BE2C (cell line): Measurements from ENCODE around the gene ERCC8.

Experiments used
- DNase-seq: peaks from one replicate; pipeline ENCODE4 v3.0.0-alpha.2; 2020
- H3K27me3 ChIP-seq: fragments of 250-450 bp; sonication (Bioruptor Pico); 2 replicates; pipeline ENCODE4 v1.5.1; 2020; ENCODE audit warnings: mild to moderate bottlenecking
- H3K36me3 ChIP-seq: fragments of 250-450 bp; sonication (Bioruptor Pico); 2 replicates; pipeline ENCODE4 v1.5.1; 2020; ENCODE audit warnings: mild to moderate bottlenecking
- H3K4me1 ChIP-seq: fragments of 250-450 bp; sonication (Bioruptor Pico); 2 replicates; pipeline ENCODE4 v1.5.1; 2020
- H3K4me3 ChIP-seq: 2 replicates; pipeline ENCODE4 v1.5.1; 2011; ENCODE audit warnings: low read depth, low read length
- H3K9me3 ChIP-seq: fragments of 250-450 bp; sonication (Bioruptor Pico); 2 replicates; pipeline ENCODE4 v1.5.1; 2020
- CTCF ChIP-seq: IDR thresholded peaks from 2 replicates; pipeline ENCODE4 v1.5.1; 2012; ENCODE audit warnings: mild to moderate bottlenecking, low read depth, low read length

The ERCC8 gene

GRCh38 chr5:60841361-60841760 lies 103.5 kb downstream of the ERCC8 start:
- DNase-seq = no peak

GRCh38 chr5:60836131-60836530 lies 108.7 kb downstream of the ERCC8 start:
- Histone ChIP-seq H3K4me1 (no peaks in the 10 kb centered on the region), H3K27me3 (peaks cover 22% of the 10 kb centered on the region), H3K4me3 (no peak overlapping the region), H3K36me3 (no peaks in the 10 kb centered on the region), H3K9me3 (no peaks in the 10 kb centered on the region)
- no peak for TF ChIP-seq CTCF
- DNase-seq = no peak

More at GRCh38 chr5:60841361-60841760, 103.5 kb downstream of the ERCC8 start:
- peaks cover 65% of the 10 kb centered on the region for H3K27me3 ChIP-seq
- H3K36me3 ChIP-seq = no peaks in the 10 kb centered on the region
- TF ChIP-seq CTCF = no peak
- no peaks in the 10 kb centered on the region for H3K9me3 ChIP-seq
- H3K4me1 ChIP-seq = no peaks in the 10 kb centered on the region
- H3K4me3 ChIP-seq = no peak overlapping the region

- TF ChIP-seq CTCF = no peak
- no peaks in the 10 kb centered on the region for H3K4me1 ChIP-seq
- H3K9me3 ChIP-seq = no peaks in the 10 kb centered on the region
- no peak overlapping the region for H3K4me3 ChIP-seq
- peaks cover 20% of the 10 kb centered on the region for H3K27me3 ChIP-seq
- DNase-seq = no peak
- no peaks in the 10 kb centered on the region for H3K36me3 ChIP-seq
Observed at GRCh38 chr5:60835554-60835953, 109.3 kb downstream of the ERCC8 start.

- Histone ChIP-seq H3K9me3 (no peaks in the 10 kb centered on the region), H3K36me3 (no peaks in the 10 kb centered on the region), H3K4me1 (no peaks in the 10 kb centered on the region), H3K4me3 (no peak overlapping the region), H3K27me3 (peaks cover 8% of the 10 kb centered on the region; the same call in 1 of the 2 replicates)
- no peak for DNase-seq
- no peak for TF ChIP-seq CTCF
Observed at GRCh38 chr5:60833520-60833919, 111.3 kb downstream of the ERCC8 start.

- no peak for DNase-seq
- no peak for TF ChIP-seq CTCF
- no peaks in the 10 kb centered on the region for H3K9me3 ChIP-seq
Observed at GRCh38 chr5:60830581-60831127, 114.2 kb downstream of the ERCC8 start.

DNA sequence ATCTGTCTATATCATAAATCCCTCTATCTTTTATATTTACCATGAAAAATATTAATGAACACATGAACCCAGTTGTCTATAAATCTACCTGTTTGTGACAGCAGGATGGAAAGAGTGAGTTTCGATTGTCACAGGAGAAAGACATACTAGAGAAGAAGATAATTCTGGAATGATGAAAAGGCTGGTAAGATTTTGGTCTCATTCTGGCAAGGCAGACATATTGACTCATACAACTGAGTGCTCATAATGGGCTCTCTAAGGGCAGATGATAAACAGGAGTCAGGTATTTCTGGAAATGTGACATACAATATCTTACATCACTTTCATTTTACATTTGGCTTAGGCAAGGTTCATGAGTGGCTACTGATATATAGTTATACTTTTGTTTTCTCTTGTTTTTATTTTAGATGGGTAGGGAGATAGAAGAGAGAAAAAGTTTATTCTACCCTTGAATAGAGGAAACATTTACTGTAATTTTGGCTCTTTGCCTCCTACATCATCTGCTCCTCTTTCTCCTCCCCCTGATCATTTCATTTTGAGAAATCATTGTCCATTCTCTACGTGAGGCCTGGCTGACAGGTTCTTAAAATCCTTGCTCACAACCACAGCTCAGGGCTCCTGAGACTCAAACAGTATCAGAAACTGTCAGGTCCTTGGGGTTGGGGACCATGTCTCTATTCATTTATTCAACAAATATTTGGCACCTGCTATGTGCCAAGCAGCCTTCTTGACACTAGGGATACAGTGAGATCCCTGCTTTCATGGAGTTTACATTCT lies 115.2 kb downstream of the ERCC8 start:
- Histone ChIP-seq H3K36me3 (no peaks in the 10 kb centered on the region), H3K27me3 (peaks cover 11% of the 10 kb centered on the region; the same call in 1 of the 2 replicates), H3K4me3 (no peak overlapping the region), H3K4me1 (no peaks in the 10 kb centered on the region), H3K9me3 (no peaks in the 10 kb centered on the region)
- no peak for DNase-seq
- TF ChIP-seq CTCF = no peak

More at GRCh38 chr5:60830581-60831127, 114.2 kb downstream of the ERCC8 start:
- peaks cover 11% of the 10 kb centered on the region; the same call in 1 of the 2 replicates for H3K27me3 ChIP-seq
- no peaks in the 10 kb centered on the region for H3K36me3 ChIP-seq
- no peaks in the 10 kb centered on the region for H3K4me1 ChIP-seq
- no peak overlapping the region for H3K4me3 ChIP-seq
